Left colon (tissue), 2 donors: ENCODE measurements around the gene ZNF799. TPM values are rescaled to one million over a fixed set of nuclear protein-coding genes. Genes with fewer than 3 reads are reported as not detected.
A peak's percentile ranks its signal among the peaks of the same experiment; 100 is the strongest.
"Not testable (repeated sequence)": the region's sequence is repeated elsewhere in the genome, so short reads cannot be mapped to it uniquely, and the experiment has no call there.

Experiments used
- ATAC-seq: fragments of 200-7000 bp; cut with Tn5 transposase; one replicate; pipeline ENCODE4 v1.9.1; 2020; ENCODE audit warnings: mild to moderate bottlenecking, moderate library complexity
- DNase-seq, 2 donors: peaks; one replicate each; pipeline ENCODE4 v3.0.0-alpha.2; 2020
- intact Hi-C, 2 donors: fragments of 100-400 bp; cut with DNase I in 1 of 2; cut with micrococcal nuclease in 1 of 2; formaldehyde crosslinking; loops; one replicate each; pipeline versions ENCODE4 v1.11.2 to v1.14.0; 2022; cut with DNase I, micrococcal nuclease
- total RNA-seq, 2 donors: library from RNA; stranded (reverse); fragmentation: NEBNext Ultra II Directional; extraction: Animal tissue kit (Norgen Biotek cat#: 25700); gene quantifications; one replicate each; pipeline ENCODE4 v1.2.1, GENCODE V29; 2021
- donor health status: DM: no; HTN: no; CAD: no.
- donor health status: DM: yes; HTN: yes; CAD: no.

Gene ZNF799
- total RNA-seq, 2 donors from 2014 or later: 5.6 to 7.5 TPM

- peak; percentile 98 for ATAC-seq
- DNase-seq: peak; percentile 95 to 98
- intact Hi-C loops: no loop called here
These were observed 35.6 kb downstream of the ZNF799 start, which contains the start of gene ZNF442 for GRCh38 chr19:12365236-12366162. TSS of gene ZNF442 (minus strand) at chr19:12365683. CDS start at chr19:12363631, 2,052 bp downstream.

- ATAC-seq (no peak), DNase-seq (peak in 1 of 2 donors; percentile 22)
These were observed 36.5 kb downstream of the ZNF799 start for GRCh38 chr19:12364391-12365235.

GRCh38 chr19:12362236-12362635 is 38.8 kb downstream of the ZNF799 start:
- intact Hi-C loops, ATAC-seq, DNase-seq: not testable (repeated sequence)

More at GRCh38 chr19:12364391-12365235, 36.5 kb downstream of the ZNF799 start:
- intact Hi-C loops: no loop called here

- intact Hi-C loops: no loop called here
- DNase-seq: no peak
- no peak for ATAC-seq
These were observed 47.7 kb downstream of the ZNF799 start for GRCh38 chr19:12353375-12353774.

DNA sequence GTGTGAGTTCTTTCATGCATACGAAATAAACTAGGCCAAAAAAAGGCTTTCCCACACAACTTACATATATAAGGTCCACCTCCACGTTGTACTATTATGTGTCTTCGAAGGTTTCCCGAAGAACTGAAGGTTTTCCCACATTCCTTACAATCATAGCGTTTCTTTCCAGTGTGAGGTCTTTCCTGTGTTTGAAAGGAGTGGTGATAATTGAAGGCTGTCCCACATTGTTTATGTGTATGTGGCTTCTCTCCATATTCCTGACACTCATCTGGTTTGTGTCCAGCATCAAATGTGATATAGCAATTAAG is 50.2 kb downstream of the ZNF799 start:
- DNase-seq: no peak
- no peak for ATAC-seq
- intact Hi-C loops: no loop called here

DNA sequence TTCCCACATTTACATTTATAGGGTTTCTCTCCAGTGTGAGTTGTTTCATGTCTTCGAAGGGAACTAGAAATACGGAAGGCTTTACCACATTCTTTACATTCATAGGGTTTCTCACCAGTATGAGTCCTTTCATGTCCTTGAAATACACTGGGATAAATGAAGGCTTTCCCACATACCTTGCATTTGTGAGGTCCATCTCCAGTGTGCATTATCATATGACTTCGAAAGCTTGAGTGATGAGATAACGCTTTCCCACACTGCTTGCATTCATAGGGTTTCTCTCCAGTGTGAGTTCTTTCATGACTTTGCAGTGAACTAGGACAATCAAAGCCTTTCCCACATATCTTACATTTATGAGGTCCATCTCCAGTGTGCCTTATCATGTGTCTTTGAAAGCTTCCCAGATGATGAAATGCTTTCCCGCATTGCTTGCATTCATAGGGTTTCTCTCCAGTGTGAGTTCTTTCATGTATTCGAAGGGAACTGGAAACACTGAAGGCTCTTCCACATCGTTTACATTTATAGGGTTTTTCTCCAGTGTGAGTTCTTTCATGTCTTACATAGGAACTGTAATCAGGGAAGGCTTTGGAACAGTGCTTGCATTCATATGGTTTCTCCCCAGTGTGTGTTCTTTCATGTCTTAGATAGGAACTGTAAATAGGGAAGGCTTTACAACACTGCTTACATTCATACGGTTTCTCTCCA is 50.7 kb downstream of the ZNF799 start:
- intact Hi-C loops: no loop called here
- no peak for DNase-seq
- no peak for ATAC-seq

DNA sequence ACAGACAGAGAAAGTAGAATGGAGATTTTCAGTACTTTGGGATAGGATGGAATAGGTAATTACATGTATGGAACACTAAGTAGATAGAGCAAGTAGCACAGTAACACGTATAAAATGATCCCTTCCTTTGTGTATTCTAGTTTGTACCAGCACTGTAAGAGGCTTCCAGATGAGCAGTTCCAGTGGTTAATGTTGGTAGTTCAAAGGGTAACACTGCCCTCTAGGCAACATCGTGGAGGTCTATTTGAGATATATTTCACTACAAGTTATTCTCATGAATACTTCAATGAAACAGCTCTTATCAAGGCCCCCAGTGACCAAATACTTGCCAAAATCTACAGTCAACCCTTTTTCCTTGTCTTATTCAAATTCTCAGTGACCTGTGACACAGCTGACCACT is 54.2 kb downstream of the ZNF799 start:
- DNase-seq (no peak), ATAC-seq (peak; percentile 60)
- intact Hi-C loops: no loop called here

GRCh38 chr19:12345197-12345596 is 55.9 kb downstream of the ZNF799 start:
- ATAC-seq (no peak), DNase-seq (no peak)
- intact Hi-C loops: no loop called here

Other genes starting within 250 kb of the ZNF799 start
- gene ZNF625, start 244.5 kb downstream of the ZNF799 start, total RNA-seq: 1 to 10 TPM; 2.8 to 3.0 TPM
- gene ZNF136, start 238.2 kb downstream of the ZNF799 start, total RNA-seq: 1 to 10 TPM; 5.6 to 6.1 TPM
- gene ZNF44, start 106.4 kb downstream of the ZNF799 start, total RNA-seq: 10 to 100 TPM; 16.1 to 18.4 TPM
- gene ZNF563, start 67.6 kb downstream of the ZNF799 start, total RNA-seq: 1 to 10 TPM; 2.6 to 4.3 TPM
- gene ZNF442, start 35.6 kb downstream of the ZNF799 start, total RNA-seq: 1 to 10 TPM; 1.6 to 2.4 TPM
- gene ZNF443, start 39.8 kb upstream of the ZNF799 start, total RNA-seq: 1 to 10 TPM; 6.0 to 7.4 TPM
- gene ZNF709, start 83.5 kb upstream of the ZNF799 start, total RNA-seq: 1 to 10 TPM; 1.3 to 2.5 TPM
- gene ZNF564, start 150.2 kb upstream of the ZNF799 start, total RNA-seq: 10 to 100 TPM; 21.1 to 21.5 TPM
- 10 to 100 TPM in 1 of 2 donors, 1 to 10 TPM in 1; 7.6 to 10.1 TPM for gene ZNF490, start 209.5 kb upstream of the ZNF799 start, total RNA-seq
- 10 to 100 TPM; 21.7 to 22.6 TPM for gene ZNF791, start 209.6 kb upstream of the ZNF799 start, total RNA-seq